Nephron (organoid): ENCODE results near the gene SBK2.
A peak's percentile ranks its signal among the peaks of the same experiment; 100 is the strongest.

Source experiments
- H3K27ac Mint-ChIP-seq, 3 experiments: 2 replicates each; pipeline ENCODE4 v1.8.0; 2020; ENCODE audit warnings: mixed read lengths in 3 of 3, mild to moderate bottlenecking in 2 of 3, moderate library complexity in 1 of 3
- H3K27me3 Mint-ChIP-seq: 2 replicates; pipeline ENCODE4 v1.8.0; 2021; ENCODE audit warnings: low read depth, mild to moderate bottlenecking, moderate library complexity, mixed read lengths
- H3K36me3 Mint-ChIP-seq: 2 replicates; pipeline ENCODE4 v1.8.0; 2020; ENCODE audit warnings: low read depth, mixed read lengths
- H3K4me1 Mint-ChIP-seq: 2 replicates; pipeline ENCODE4 v1.8.0; 2020; ENCODE audit warnings: mixed read lengths
- H3K4me3 Mint-ChIP-seq, 3 experiments: 2 replicates each; pipeline ENCODE4 v1.8.0; 2020; ENCODE audit warnings: mild to moderate bottlenecking in 3 of 3, mixed read lengths in 3 of 3, moderate library complexity in 2 of 3
- H3K9me3 Mint-ChIP-seq: 2 replicates; pipeline ENCODE4 v1.8.0; 2020; ENCODE audit warnings: mixed read lengths
- TF ChIP-seq, protein P1 (sequence below), 3 experiments: fragments of 200-600 bp; sonication (generic); IDR thresholded peaks; one replicate each; pipeline ENCODE4 v1.5.0; 2021; ENCODE audit warnings: antibody characterized with exemption in 3 of 3; ENCODE audit not compliant: unreplicated experiment in 3 of 3

The SBK2 gene

DNA sequence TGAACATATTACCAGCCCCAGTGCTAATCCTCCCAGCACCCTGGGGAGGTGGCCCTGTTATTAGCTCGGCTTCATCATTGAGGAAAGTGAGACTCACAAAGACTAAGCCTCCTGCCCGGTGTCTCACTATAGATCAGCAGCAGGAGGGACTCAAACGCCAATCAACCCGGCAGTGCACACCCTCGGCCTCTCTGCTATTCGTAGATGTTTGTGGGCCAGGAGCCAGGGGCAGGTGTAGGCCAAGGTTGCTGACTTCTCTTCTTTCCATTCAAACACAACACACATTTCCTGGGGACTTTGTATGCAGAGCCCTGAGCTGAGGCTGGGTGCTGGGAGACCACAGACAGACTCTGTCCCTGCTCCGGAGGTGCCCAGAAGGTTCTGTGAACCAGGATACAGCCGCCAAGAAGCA lies 17.8 kb upstream of the SBK2 start:
- Mint-ChIP-seq H3K36me3 (no peaks in the 10 kb centered on the region), H3K4me1 (peaks cover 14% of the 10 kb centered on the region), H3K27ac (peak overlapping the region in 1 of 3 experiments; percentile 29), H3K9me3 (no peaks in the 10 kb centered on the region), H3K4me3 (no peak overlapping the region), H3K27me3 (peaks cover 27% of the 10 kb centered on the region)
- TF ChIP-seq, protein P1, sequence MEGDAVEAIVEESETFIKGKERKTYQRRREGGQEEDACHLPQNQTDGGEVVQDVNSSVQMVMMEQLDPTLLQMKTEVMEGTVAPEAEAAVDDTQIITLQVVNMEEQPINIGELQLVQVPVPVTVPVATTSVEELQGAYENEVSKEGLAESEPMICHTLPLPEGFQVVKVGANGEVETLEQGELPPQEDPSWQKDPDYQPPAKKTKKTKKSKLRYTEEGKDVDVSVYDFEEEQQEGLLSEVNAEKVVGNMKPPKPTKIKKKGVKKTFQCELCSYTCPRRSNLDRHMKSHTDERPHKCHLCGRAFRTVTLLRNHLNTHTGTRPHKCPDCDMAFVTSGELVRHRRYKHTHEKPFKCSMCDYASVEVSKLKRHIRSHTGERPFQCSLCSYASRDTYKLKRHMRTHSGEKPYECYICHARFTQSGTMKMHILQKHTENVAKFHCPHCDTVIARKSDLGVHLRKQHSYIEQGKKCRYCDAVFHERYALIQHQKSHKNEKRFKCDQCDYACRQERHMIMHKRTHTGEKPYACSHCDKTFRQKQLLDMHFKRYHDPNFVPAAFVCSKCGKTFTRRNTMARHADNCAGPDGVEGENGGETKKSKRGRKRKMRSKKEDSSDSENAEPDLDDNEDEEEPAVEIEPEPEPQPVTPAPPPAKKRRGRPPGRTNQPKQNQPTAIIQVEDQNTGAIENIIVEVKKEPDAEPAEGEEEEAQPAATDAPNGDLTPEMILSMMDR (IDR thresholded peaks at IDR 0.05; ENCODE audit: unreplicated experiment in 3 of 3) = no peak

DNA sequence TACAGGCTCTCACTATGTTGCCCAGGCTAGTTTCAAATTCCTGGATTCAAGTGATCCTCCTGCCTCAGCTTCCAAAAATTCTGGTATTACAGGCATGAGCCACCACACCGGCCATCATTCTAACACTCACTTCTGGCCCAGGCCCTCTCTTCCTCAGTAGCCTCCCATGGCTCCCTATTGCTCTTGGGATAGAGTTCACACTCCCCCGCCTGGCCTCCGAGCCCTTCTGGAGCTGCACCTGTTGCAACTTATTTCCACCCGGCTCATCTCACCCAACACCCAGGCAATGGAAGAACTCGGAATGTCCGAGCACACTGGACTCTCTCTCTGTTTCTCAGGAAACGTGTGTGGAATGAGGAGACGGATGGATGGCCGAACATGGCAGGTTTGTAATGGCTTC lies 17.4 kb upstream of the SBK2 start:
- no peak overlapping the region for H3K4me3 Mint-ChIP-seq
- no peaks in the 10 kb centered on the region for H3K36me3 Mint-ChIP-seq
- no peak overlapping the region for H3K27ac Mint-ChIP-seq
- H3K4me1 Mint-ChIP-seq = peaks cover 19% of the 10 kb centered on the region
- TF ChIP-seq, protein P1 (IDR thresholded peaks at IDR 0.05; ENCODE audit: unreplicated experiment in 3 of 3) = no peak
- peaks cover 30% of the 10 kb centered on the region for H3K27me3 Mint-ChIP-seq
- no peaks in the 10 kb centered on the region for H3K9me3 Mint-ChIP-seq

DNA sequence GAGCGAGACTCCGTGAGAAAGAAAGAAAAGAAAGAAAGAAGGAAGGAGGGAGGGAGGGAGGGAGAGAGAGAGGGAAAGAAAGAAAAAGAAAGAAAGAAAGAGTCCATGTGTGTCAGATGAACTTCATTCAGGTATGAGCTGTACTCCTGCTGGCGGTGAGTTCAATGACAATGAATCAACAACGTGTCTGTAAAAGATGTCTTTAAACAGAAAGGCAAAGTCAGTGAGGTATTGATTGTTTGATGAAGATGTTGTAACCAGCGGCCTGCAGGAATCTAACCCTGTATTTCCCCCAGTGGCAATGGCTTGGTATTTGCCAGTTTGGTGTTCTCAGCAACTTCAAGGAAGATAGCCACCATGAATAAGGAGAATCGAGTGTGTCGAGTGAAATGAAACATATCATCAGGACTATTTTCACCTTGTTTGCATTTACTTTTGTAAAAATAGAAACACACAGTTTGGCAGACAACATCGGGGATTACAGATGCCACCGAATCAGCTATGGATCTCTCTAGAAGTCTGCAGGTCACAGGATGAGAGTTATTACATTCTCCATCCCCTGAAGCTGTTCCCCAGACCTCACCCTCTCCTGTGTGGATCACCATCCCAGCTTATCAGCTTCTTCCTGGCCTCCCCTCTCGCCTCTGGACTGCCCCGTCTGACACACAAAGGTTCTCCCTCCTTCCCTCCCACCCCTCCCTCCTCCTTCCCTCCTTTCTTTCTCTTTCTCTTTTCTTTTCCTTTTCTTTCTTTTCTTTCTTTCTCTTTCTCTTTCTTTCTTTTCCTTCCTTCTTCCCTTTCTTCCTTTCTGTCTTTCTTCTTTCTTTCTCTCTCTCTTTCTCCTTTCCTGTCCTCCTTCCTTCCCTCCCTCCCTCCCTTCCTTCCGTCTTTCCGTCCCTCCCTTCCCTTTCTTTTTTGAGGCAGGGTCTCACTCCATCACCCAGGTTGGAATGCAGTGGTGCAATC lies 16.6 kb upstream of the SBK2 start:
- Mint-ChIP-seq H3K27ac (peak overlapping the region in 1 of 3 experiments; percentile 15), H3K36me3 (no peaks in the 10 kb centered on the region), H3K4me1 (peaks cover 19% of the 10 kb centered on the region), H3K27me3 (peaks cover 30% of the 10 kb centered on the region), H3K4me3 (no peak overlapping the region), H3K9me3 (no peaks in the 10 kb centered on the region)
- TF ChIP-seq, protein P1 (IDR thresholded peaks at IDR 0.05; ENCODE audit: unreplicated experiment in 3 of 3) = no peak

DNA sequence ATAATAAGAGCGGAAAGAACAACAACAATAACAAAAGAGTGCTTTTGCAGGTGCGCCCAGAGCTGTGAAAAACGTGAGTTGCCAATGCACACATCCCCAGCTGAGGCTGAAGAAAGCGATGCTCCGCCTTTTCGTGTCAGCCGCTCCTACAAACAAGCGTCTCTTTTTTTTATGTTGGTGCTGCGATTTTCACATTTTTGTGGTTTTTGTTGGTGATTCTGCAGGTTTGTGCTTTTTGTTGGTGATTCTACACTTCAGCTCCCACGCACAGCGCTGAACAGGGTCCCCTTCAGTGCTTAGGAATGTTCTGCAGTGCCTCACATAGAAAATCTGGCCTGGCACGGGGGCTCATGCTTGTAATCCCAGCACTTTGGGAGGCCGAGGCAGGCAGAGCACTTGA lies 15.7 kb upstream of the SBK2 start:
- Mint-ChIP-seq H3K4me3 (no peak overlapping the region), H3K36me3 (no peaks in the 10 kb centered on the region), H3K9me3 (no peaks in the 10 kb centered on the region), H3K27ac (peak overlapping the region in 2 of 3 experiments; percentile 15 to 69), H3K4me1 (peaks cover 25% of the 10 kb centered on the region), H3K27me3 (peaks cover 37% of the 10 kb centered on the region)
- TF ChIP-seq, protein P1 (IDR thresholded peaks at IDR 0.05; ENCODE audit: unreplicated experiment in 3 of 3) = no peak

DNA sequence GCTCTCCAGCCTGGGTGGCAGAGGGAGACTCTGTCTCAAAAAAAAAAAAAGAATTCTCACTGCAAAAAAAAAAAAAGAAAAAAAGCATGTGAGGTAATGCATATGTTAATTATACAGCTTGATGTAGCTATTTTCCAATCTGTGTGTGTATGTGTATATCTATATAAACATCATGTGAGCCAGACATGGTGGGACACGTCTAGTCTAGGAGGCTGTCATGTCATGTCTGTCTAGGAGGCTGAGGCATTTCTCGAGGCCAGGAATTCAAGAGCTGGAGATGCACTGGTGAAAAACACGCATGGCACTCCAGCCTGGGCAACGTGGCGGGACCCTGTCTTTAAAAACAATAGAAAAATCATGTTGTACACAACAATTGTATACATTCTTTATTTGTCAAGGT lies 15.3 kb upstream of the SBK2 start:
- H3K9me3 Mint-ChIP-seq = no peaks in the 10 kb centered on the region
- peak overlapping the region in 1 of 3 experiments; percentile 10 for H3K4me3 Mint-ChIP-seq
- peaks cover 29% of the 10 kb centered on the region for H3K4me1 Mint-ChIP-seq
- H3K27ac Mint-ChIP-seq = peak overlapping the region in 2 of 3 experiments; percentile 21 to 69
- peaks cover 37% of the 10 kb centered on the region for H3K27me3 Mint-ChIP-seq
- TF ChIP-seq, protein P1 (IDR thresholded peaks at IDR 0.05; ENCODE audit: unreplicated experiment in 3 of 3) = no peak
- H3K36me3 Mint-ChIP-seq = no peaks in the 10 kb centered on the region
